Measurements from ENCODE around the gene PASK. TPM values are rescaled to one million over a fixed set of nuclear protein-coding genes. Genes with fewer than 3 reads are reported as not detected.

PASK gene
- total and polyA plus RNA-seq, 12 donors, result 0.72 to 8.9 (median 3.6) TPM

DNA sequence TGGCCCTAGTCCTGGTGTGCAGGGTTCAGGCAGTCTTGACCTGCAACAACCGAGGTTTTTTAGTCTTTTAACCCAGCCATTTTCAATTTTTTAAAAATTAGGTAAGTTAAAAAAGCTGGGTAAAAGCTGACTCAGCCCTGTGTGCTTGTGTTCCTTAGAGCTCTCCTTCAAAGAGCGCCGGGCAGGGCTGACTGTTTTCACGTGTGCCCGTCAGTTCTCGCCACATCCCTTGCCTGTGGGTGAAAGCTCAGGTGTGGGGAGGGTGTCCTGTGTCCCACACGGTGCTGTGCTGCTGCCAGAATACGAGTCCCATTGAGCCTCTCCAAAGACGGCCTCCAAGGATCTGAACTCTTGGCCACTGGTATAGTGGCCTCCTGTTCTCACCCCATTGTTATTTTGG lies 33.9 kb upstream of the PASK start:
- 90 to 95% (median 93%) methylated on average over 9 of the region's 9 CpGs for WGBS, 4 donors
- no peak for TF ChIP-seq POLR2A (IDR thresholded peaks at IDR 0.05)
- TF ChIP-seq, protein P1, sequence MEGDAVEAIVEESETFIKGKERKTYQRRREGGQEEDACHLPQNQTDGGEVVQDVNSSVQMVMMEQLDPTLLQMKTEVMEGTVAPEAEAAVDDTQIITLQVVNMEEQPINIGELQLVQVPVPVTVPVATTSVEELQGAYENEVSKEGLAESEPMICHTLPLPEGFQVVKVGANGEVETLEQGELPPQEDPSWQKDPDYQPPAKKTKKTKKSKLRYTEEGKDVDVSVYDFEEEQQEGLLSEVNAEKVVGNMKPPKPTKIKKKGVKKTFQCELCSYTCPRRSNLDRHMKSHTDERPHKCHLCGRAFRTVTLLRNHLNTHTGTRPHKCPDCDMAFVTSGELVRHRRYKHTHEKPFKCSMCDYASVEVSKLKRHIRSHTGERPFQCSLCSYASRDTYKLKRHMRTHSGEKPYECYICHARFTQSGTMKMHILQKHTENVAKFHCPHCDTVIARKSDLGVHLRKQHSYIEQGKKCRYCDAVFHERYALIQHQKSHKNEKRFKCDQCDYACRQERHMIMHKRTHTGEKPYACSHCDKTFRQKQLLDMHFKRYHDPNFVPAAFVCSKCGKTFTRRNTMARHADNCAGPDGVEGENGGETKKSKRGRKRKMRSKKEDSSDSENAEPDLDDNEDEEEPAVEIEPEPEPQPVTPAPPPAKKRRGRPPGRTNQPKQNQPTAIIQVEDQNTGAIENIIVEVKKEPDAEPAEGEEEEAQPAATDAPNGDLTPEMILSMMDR (IDR thresholded peaks at IDR 0.05), result no peak

DNA sequence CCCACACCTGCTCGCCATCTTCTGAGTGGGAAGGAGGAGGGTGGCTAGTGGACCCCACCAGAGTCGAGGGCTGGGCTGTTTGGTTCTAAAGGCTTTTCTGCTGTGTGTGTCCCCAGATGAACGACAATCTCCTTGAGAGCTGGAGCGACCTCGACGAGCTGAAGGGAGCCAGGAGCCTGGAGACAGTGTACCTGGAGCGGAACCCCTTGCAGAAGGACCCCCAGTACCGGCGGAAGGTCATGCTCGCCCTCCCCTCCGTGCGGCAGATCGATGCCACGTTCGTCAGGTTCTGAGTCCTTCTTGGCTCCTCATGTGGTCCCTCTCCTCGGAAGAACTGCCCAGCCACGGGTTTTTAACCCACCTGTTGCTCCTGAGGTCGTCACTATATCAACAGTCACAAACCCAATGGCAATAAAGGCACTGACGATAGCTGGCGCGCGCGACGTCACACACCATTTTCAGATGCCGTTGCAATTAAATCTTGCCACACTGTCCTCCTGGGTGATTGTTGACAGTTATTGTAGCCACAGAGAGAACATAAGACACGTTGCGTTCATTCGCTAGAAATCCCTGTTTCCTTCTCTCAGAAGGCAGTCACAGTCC lies 33.4 kb upstream of the PASK start:
- H3K27ac ChIP-seq, result no peak overlapping the region
- intact Hi-C loops (cut with DNase I), result no loop called here
- no peak overlapping the region for H3K4me3 ChIP-seq
- 89 to 93% (median 92%) methylated on average over 26 to 28 of the region's 28 CpGs for WGBS, 4 donors
- H3K36me3 ChIP-seq (replicated peaks in 1 of 2), result peaks cover 0 to 18% of the 10 kb centered on the region in 2 donors
- no peaks in the 10 kb centered on the region for H3K4me1 ChIP-seq (replicated peaks in 1 of 2)
- DNase-seq, result no peak
- H3K9me3 ChIP-seq (replicated peaks in 1 of 3), result no peaks in the 10 kb centered on the region
- TF ChIP-seq, protein P1 (IDR thresholded peaks at IDR 0.05), result no peak
- TF ChIP-seq POLR2A (IDR thresholded peaks at IDR 0.05), result no peak
- H3K27me3 ChIP-seq, result no peaks in the 10 kb centered on the region

More for the DNA sequence above, 33.9 kb upstream of the PASK start:
- no peaks in the 10 kb centered on the region for H3K9me3 ChIP-seq (replicated peaks in 1 of 3)
- H3K4me3 ChIP-seq, result no peak overlapping the region
- intact Hi-C loops (cut with DNase I), result no loop called here
- H3K27me3 ChIP-seq, result no peaks in the 10 kb centered on the region
- no peak for DNase-seq
- H3K27ac ChIP-seq, result no peak overlapping the region
- H3K36me3 ChIP-seq (replicated peaks in 1 of 2), result peaks cover 0 to 13% of the 10 kb centered on the region in 2 donors
- H3K4me1 ChIP-seq (replicated peaks in 1 of 2), result no peaks in the 10 kb centered on the region

DNA sequence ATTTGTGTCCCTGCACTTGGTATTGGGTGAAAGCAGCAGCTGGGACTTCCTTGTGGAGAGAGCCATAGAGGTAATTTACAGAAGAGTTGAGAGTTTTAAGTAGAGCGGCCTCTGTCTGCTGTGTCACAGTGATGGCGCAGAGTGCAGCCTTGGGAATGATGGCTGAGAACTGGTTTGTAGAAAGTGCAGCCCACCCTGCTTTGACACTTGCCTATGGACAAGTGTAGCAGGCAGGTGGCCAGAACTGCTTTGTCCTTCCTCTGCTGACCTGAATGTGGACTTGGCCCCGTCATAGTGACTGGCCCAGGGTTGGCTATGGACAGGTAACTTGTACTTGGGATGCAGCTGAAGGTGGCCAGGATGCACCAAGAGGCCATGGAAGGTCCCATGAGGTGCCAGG lies 32.9 kb upstream of the PASK start:
- no peaks in the 10 kb centered on the region for H3K4me1 ChIP-seq (replicated peaks in 1 of 2)
- H3K4me3 ChIP-seq, result no peak overlapping the region
- DNase-seq, result no peak
- peaks cover 0 to 19% of the 10 kb centered on the region in 2 donors for H3K36me3 ChIP-seq (replicated peaks in 1 of 2)
- no peaks in the 10 kb centered on the region for H3K9me3 ChIP-seq (replicated peaks in 1 of 3)
- H3K27me3 ChIP-seq, result no peaks in the 10 kb centered on the region
- 90 to 100% (median 98%) methylated on average over 3 of the region's 3 CpGs for WGBS, 4 donors
- no peak overlapping the region for H3K27ac ChIP-seq
- TF ChIP-seq, protein P1 (IDR thresholded peaks at IDR 0.05), result no peak
- TF ChIP-seq POLR2A (IDR thresholded peaks at IDR 0.05), result no peak
- intact Hi-C loops (cut with DNase I), result no loop called here

DNA sequence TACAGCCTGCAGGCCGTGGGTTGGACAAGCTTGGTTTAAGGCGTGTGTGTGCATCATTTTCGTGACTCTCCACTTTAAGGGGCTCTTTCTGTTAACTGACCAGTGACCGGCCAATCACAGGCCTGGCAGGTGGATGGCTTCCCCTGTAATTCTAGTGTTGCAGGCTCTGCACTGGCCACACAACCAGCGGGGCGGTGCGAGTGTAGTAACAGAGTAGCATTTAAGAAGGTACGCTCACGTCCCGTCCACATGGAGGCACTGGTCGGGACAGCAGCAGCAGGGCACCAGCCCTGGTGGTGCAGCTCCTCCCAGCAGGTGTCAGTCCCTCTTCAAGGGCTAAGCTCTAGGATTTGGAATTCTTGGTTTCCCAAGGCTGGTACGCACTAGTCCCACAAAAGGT lies 31.2 kb upstream of the PASK start:
- intact Hi-C loops (cut with DNase I), result no loop called here
- Histone ChIP-seq H3K36me3 (replicated peaks in 1 of 2) (peaks cover 0 to 29% of the 10 kb centered on the region in 2 donors), H3K4me3 (no peak overlapping the region), H3K27me3 (no peaks in the 10 kb centered on the region), H3K9me3 (replicated peaks in 1 of 3) (no peaks in the 10 kb centered on the region), H3K27ac (no peak overlapping the region), H3K4me1 (replicated peaks in 1 of 2) (no peaks in the 10 kb centered on the region)
- WGBS, 4 donors, result 87 to 96% (median 94%) methylated on average over 7 to 12 of the region's 12 CpGs
- DNase-seq, result no peak
- TF ChIP-seq POLR2A (IDR thresholded peaks at IDR 0.05), result no peak
- TF ChIP-seq, protein P1 (IDR thresholded peaks at IDR 0.05), result no peak
